ENCODE results near the gene NAB2.

GRCh38 chr12:57119294-57120085 lies 30.6 kb downstream of the NAB2 start:
- TF ChIP-seq CTCF (IDR thresholded peaks at IDR 0.05; ENCODE audit: low read length): no peak
- TF ChIP-seq EZH2 (IDR thresholded peaks at IDR 0.05; ENCODE audit: borderline replicate concordance, low read length): no peak
